RWPE2 (cell line): ENCODE measurements around the gene IL1R2.
A peak's percentile ranks its signal among the peaks of the same experiment; 100 is the strongest.
"Not testable (repeated sequence)": the region's sequence is repeated elsewhere in the genome, so short reads cannot be mapped to it uniquely, and the experiment has no call there.

Experiments used
- ATAC-seq: fragments of 200-7000 bp; cut with Tn5 transposase; 3 replicates; pipeline ENCODE4 v1.9.1; 2021; ENCODE audit warnings: low read depth
- DNase-seq: peaks from one replicate; pipeline ENCODE4 v3.0.0-alpha.2; 2020; ENCODE audit warnings: low spot score
- H3K27ac ChIP-seq: fragments of 450-650 bp; 2 replicates; pipeline ENCODE4 v1.5.1; 2017; ENCODE audit warnings: mild to moderate bottlenecking; ENCODE audit not compliant: poor library complexity, severe bottlenecking
- H3K27me3 ChIP-seq: fragments of 250-450 bp; sonication (Bioruptor Pico); 2 replicates; pipeline ENCODE4 v1.5.1; 2021; ENCODE audit warnings: mild to moderate bottlenecking, moderate library complexity; ENCODE audit not compliant: insufficient read depth, poor library complexity, severe bottlenecking
- H3K36me3 ChIP-seq: fragments of 250-450 bp; sonication (Bioruptor Pico); 2 replicates; pipeline ENCODE4 v1.5.1; 2020; ENCODE audit warnings: low read depth, mild to moderate bottlenecking, moderate library complexity
- H3K4me1 ChIP-seq: fragments of 250-450 bp; sonication (Bioruptor Pico); 2 replicates; pipeline ENCODE4 v1.5.1; 2021; ENCODE audit warnings: mild to moderate bottlenecking, moderate library complexity; ENCODE audit not compliant: insufficient read depth, poor library complexity, severe bottlenecking
- H3K4me3 ChIP-seq: fragments of 250-450 bp; sonication (Bioruptor Pico); 2 replicates; pipeline ENCODE4 v1.5.1; 2021; ENCODE audit warnings: mild to moderate bottlenecking, moderate library complexity; ENCODE audit not compliant: severe bottlenecking
- H3K9me3 ChIP-seq: fragments of 250-450 bp; sonication (Bioruptor Pico); 2 replicates; pipeline ENCODE4 v1.5.1; 2021; ENCODE audit warnings: mild to moderate bottlenecking, moderate library complexity; ENCODE audit not compliant: severe bottlenecking
- CTCF ChIP-seq: fragments of 450-650 bp; IDR thresholded peaks from one replicate; pipeline ENCODE4 v1.5.1; 2017; ENCODE audit warnings: mild to moderate bottlenecking, moderate library complexity; ENCODE audit not compliant: poor library complexity, severe bottlenecking

IL1R2 gene

GRCh38 chr2:102064679-102065674, 73.2 kb downstream of the IL1R2 start:
- no peak for ATAC-seq
- Histone ChIP-seq H3K27ac (peak overlapping the region; percentile 76), H3K4me1 (peaks cover 16% of the 10 kb centered on the region), H3K27me3 (no peaks in the 10 kb centered on the region), H3K4me3 (no peak overlapping the region), H3K9me3 (peaks cover 7% of the 10 kb centered on the region), H3K36me3 (no peaks in the 10 kb centered on the region)
- DNase-seq: no peak
- no peak for TF ChIP-seq CTCF

- H3K4me1 ChIP-seq: peaks cover 16% of the 10 kb centered on the region
- DNase-seq: peak; percentile 74
Measured at GRCh38 chr2:102065675-102066252, 74.0 kb downstream of the IL1R2 start.

GRCh38 chr2:102066554-102066953, 74.8 kb downstream of the IL1R2 start:
- H3K9me3 ChIP-seq: peaks cover 7% of the 10 kb centered on the region
- H3K4me3 ChIP-seq: no peak overlapping the region
- ATAC-seq: no peak
- peaks cover 16% of the 10 kb centered on the region for H3K4me1 ChIP-seq
- H3K36me3 ChIP-seq: no peaks in the 10 kb centered on the region
- no peak overlapping the region for H3K27ac ChIP-seq
- TF ChIP-seq CTCF: no peak
- no peak for DNase-seq
- no peaks in the 10 kb centered on the region for H3K27me3 ChIP-seq

More at GRCh38 chr2:102065675-102066252, 74.0 kb downstream of the IL1R2 start:
- Histone ChIP-seq H3K27me3 (no peaks in the 10 kb centered on the region), H3K9me3 (peaks cover 7% of the 10 kb centered on the region), H3K27ac (peak overlapping the region; percentile 76), H3K36me3 (no peaks in the 10 kb centered on the region), H3K4me3 (no peak overlapping the region)
- TF ChIP-seq CTCF: no peak
- peak; percentile 37; the same call in 2 of the 3 replicates for ATAC-seq

GRCh38 chr2:102068126-102068525, 76.4 kb downstream of the IL1R2 start:
- not testable (repeated sequence) for ATAC-seq, DNase-seq, H3K9me3 ChIP-seq, H3K27ac ChIP-seq, H3K27me3 ChIP-seq, H3K4me3 ChIP-seq, H3K36me3 ChIP-seq
- H3K4me1 ChIP-seq: peaks cover 16% of the 10 kb centered on the region

GRCh38 chr2:102069311-102069974, 77.7 kb downstream of the IL1R2 start:
- DNase-seq (no peak), ATAC-seq (no peak)
- peaks cover 7% of the 10 kb centered on the region for H3K9me3 ChIP-seq
- peaks cover 4% of the 10 kb centered on the region for H3K4me1 ChIP-seq
- no peaks in the 10 kb centered on the region for H3K27me3 ChIP-seq
- H3K36me3 ChIP-seq: no peaks in the 10 kb centered on the region
- TF ChIP-seq CTCF: no peak
- H3K4me3 ChIP-seq: no peak overlapping the region
- no peak overlapping the region for H3K27ac ChIP-seq
